H1 (cell line): Measurements from ENCODE around the gene SAMD14. TPM values are rescaled to one million over a fixed set of nuclear protein-coding genes. Genes with fewer than 3 reads are reported as not detected.

Source experiments
- CTCF ChIA-PET: fragments of 300-600 bp; sonication (Branson Sonifier 250); formaldehyde crosslinking; loops from one replicate; lab custom pipeline; 2021; ENCODE audit not compliant: partially characterized antibody; lab: Charles Lee
- POLR2A ChIA-PET: fragments of 300-600 bp; sonication (Branson Sonifier 250); formaldehyde crosslinking; loops from one replicate; lab custom pipeline; 2021; ENCODE audit warnings: inconsistent platforms; ENCODE audit not compliant: partially characterized antibody; lab: Charles Lee
- DNase-seq, 2 experiments: peaks; one replicate each; pipeline versions ENCODE4 v3.0.0 to v3.0.0-alpha.2; 2010 to 2022; ENCODE audit warnings: low spot score in 2 of 2, low read depth in 1 of 2, mixed read lengths in 1 of 2
- FAIRE-seq: peaks from 2 replicates; lab custom pipeline; 2011; peaks lifted over from hg19 to GRCh38; lab: Jason Lieb, UNC
- H2AFZ ChIP-seq: 2 replicates; pipeline ENCODE4 v1.8.1; 2012; ENCODE audit warnings: low read length, inconsistent platforms
- H2AK5ac ChIP-seq: 2 replicates; pipeline ENCODE4 v1.6.1; 2013; ENCODE audit warnings: low read depth, low read length
- H2BK120ac ChIP-seq: replicated peaks from 2 replicates; pipeline ENCODE3; 2013; ENCODE audit warnings: low read depth, low read length, inconsistent platforms
- H2BK12ac ChIP-seq: 2 replicates; pipeline ENCODE4 v1.6.1; 2013; ENCODE audit warnings: low read depth, low read length
- H2BK15ac ChIP-seq: 2 replicates; pipeline ENCODE4 v1.6.1; 2013; ENCODE audit warnings: low read length
- H2BK20ac ChIP-seq: 2 replicates; pipeline ENCODE4 v1.6.1; 2013; ENCODE audit warnings: low read length
- H2BK5ac ChIP-seq: 2 replicates; pipeline ENCODE4 v1.6.1; 2013; ENCODE audit warnings: low read depth, low read length
- H3K14ac ChIP-seq: 2 replicates; pipeline ENCODE4 v1.6.1; 2013; ENCODE audit warnings: inconsistent platforms; ENCODE audit not compliant: insufficient read length
- H3K18ac ChIP-seq: 2 replicates; pipeline ENCODE4 v1.6.1; 2013; ENCODE audit warnings: low read length; ENCODE audit errors: extremely low read depth
- H3K23ac ChIP-seq: 2 replicates; pipeline ENCODE4 v1.6.1; 2013; ENCODE audit warnings: inconsistent platforms; ENCODE audit not compliant: insufficient read length
- H3K23me2 ChIP-seq: 2 replicates; pipeline ENCODE4 v1.6.1; 2013; ENCODE audit warnings: low read depth, low read length
- H3K27ac ChIP-seq: 2 replicates; pipeline ENCODE4 v1.6.1; 2011; ENCODE audit warnings: low read depth, low read length, inconsistent platforms
- H3K27me3 ChIP-seq, 4 experiments: replicated peaks in 1 of 4; 1 replicate in 1 of 4; 2 replicates in 3 of 4; pipeline versions ENCODE4 v1.6.1 to v1.8.1; 2011 to 2013; ENCODE audit warnings: low read length in 3 of 4, mild to moderate bottlenecking in 3 of 4, inconsistent platforms in 2 of 4, mixed read lengths in 2 of 4, moderate library complexity in 1 of 4; ENCODE audit not compliant: control insufficient read depth in 3 of 4, insufficient read depth in 3 of 4; ENCODE audit errors: extremely low read depth in 1 of 4
- H3K36me3 ChIP-seq, 4 experiments: 2 replicates each; pipeline versions ENCODE4 v1.6.1 to v1.8.1; 2011 to 2013; ENCODE audit warnings: mild to moderate bottlenecking in 4 of 4, low read length in 3 of 4, moderate library complexity in 2 of 4, control low read depth in 1 of 4, inconsistent platforms in 1 of 4; ENCODE audit not compliant: insufficient read depth in 4 of 4, control insufficient read depth in 2 of 4
- H3K4ac ChIP-seq: replicated peaks from 2 replicates; pipeline ENCODE3; 2013; ENCODE audit warnings: low read length, low read depth, mixed read lengths, inconsistent platforms; ENCODE audit not compliant: insufficient read length
- H3K4me1 ChIP-seq, 4 experiments: replicated peaks in 1 of 4; 1 replicate in 1 of 4; 2 replicates in 3 of 4; pipeline versions ENCODE4 v1.6.1 to v1.8.1; 2011 to 2013; ENCODE audit warnings: low read length in 3 of 4, inconsistent platforms in 2 of 4, mixed read lengths in 1 of 4; ENCODE audit not compliant: insufficient read depth in 4 of 4, control insufficient read depth in 3 of 4
- H3K4me2 ChIP-seq, 2 experiments: 2 replicates each; pipeline versions ENCODE4 v1.6.1 to v1.8.1; 2011 to 2013; ENCODE audit warnings: low read depth in 2 of 2, low read length in 2 of 2, control low read depth in 1 of 2, inconsistent platforms in 1 of 2, mild to moderate bottlenecking in 1 of 2; ENCODE audit not compliant: insufficient read depth in 1 of 2
- H3K4me3 ChIP-seq, 4 experiments: fragments of 200-600, 300-600 bp in 1 of 4; sonication (generic), shearing (Covaris generic), sonication (Bioruptor Twin) in 1 of 4; 2 replicates each; pipeline versions ENCODE4 v1.5.1 to v1.8.1; 2011 to 2016; ENCODE audit warnings: low read length in 4 of 4, low read depth in 3 of 4, control low read depth in 2 of 4, inconsistent platforms in 2 of 4, mild to moderate bottlenecking in 2 of 4, mixed read lengths in 1 of 4, moderate library complexity in 1 of 4; ENCODE audit not compliant: insufficient read depth in 2 of 4; ENCODE audit errors: extremely low read depth in 1 of 4
- H3K56ac ChIP-seq: replicated peaks from 2 replicates; pipeline ENCODE3; 2013; ENCODE audit warnings: low read depth, mild to moderate bottlenecking, mixed read lengths, low read length, inconsistent platforms; ENCODE audit not compliant: insufficient read length
- H3K79me1 ChIP-seq: 2 replicates; pipeline ENCODE4 v1.6.1; 2013; ENCODE audit warnings: low read depth, low read length, control low read depth
- H3K79me2 ChIP-seq, 2 experiments: 2 replicates each; pipeline versions ENCODE4 v1.6.1 to v1.8.1; 2012 to 2013; ENCODE audit warnings: low read length in 2 of 2, mild to moderate bottlenecking in 2 of 2, inconsistent platforms in 1 of 2; ENCODE audit not compliant: insufficient read depth in 2 of 2, control insufficient read depth in 1 of 2
- H3K9ac ChIP-seq, 4 experiments: replicated peaks in 1 of 4; 1 replicate in 1 of 4; 2 replicates in 3 of 4; pipeline versions ENCODE4 v1.6.1 to v1.8.1; 2011 to 2013; ENCODE audit warnings: low read depth in 3 of 4, low read length in 3 of 4, control low read depth in 2 of 4, mild to moderate bottlenecking in 2 of 4, moderate library complexity in 2 of 4, inconsistent platforms in 1 of 4; ENCODE audit errors: extremely low read depth in 1 of 4
- H3K9me3 ChIP-seq, 2 experiments: 2 replicates each; pipeline versions ENCODE4 v1.6.1 to v1.8.1; 2012 to 2013; ENCODE audit warnings: mild to moderate bottlenecking in 2 of 2, moderate library complexity in 2 of 2, control low read depth in 1 of 2, inconsistent platforms in 1 of 2, low read depth in 1 of 2, low read length in 1 of 2, mixed read lengths in 1 of 2; ENCODE audit not compliant: insufficient read depth in 2 of 2
- H4K20me1 ChIP-seq, 2 experiments: replicated peaks in 1 of 2; 2 replicates each; pipeline versions ENCODE3 to v1.8.1; 2011 to 2013; ENCODE audit warnings: inconsistent platforms in 2 of 2, low read length in 2 of 2, mild to moderate bottlenecking in 1 of 2; ENCODE audit not compliant: insufficient read depth in 2 of 2, control insufficient read depth in 1 of 2
- H4K5ac ChIP-seq: 2 replicates; pipeline ENCODE4 v1.6.1; 2013; ENCODE audit warnings: low read length, low read depth, mixed read lengths, inconsistent platforms; ENCODE audit not compliant: insufficient read length
- H4K8ac ChIP-seq: 2 replicates; pipeline ENCODE4 v1.8.0; 2013; ENCODE audit warnings: mild to moderate bottlenecking, moderate library complexity, low read length, inconsistent platforms; ENCODE audit not compliant: insufficient read depth; ENCODE audit errors: extremely low read depth
- H4K91ac ChIP-seq: replicated peaks from 2 replicates; pipeline ENCODE3; 2013; ENCODE audit warnings: low read length, mixed read lengths, inconsistent platforms; ENCODE audit not compliant: insufficient read length
- KDM1A ChIP-seq: fragments of 200-600, 300-600 bp; sonication (generic); IDR thresholded peaks from 2 replicates; pipeline ENCODE4 v1.7.1; 2016; ENCODE audit warnings: mild to moderate bottlenecking, low read length, borderline replicate concordance
- KDM4A ChIP-seq: IDR thresholded peaks from one replicate; pipeline ENCODE4 v1.7.1; 2012; ENCODE audit warnings: low read depth, mild to moderate bottlenecking, moderate library complexity, low read length, inconsistent platforms; ENCODE audit not compliant: severe bottlenecking
- NANOG ChIP-seq: IDR thresholded peaks from 2 replicates; pipeline ENCODE4 v1.6.1; 2011; ENCODE audit warnings: low read length, low read depth, mild to moderate bottlenecking, inconsistent platforms; ENCODE audit not compliant: insufficient read depth, poor library complexity, severe bottlenecking
- POLR2AphosphoS5 ChIP-seq: IDR thresholded peaks from 2 replicates; pipeline ENCODE4 v1.6.1; 2011; ENCODE audit warnings: low read depth, low read length
- SIRT6 ChIP-seq: IDR thresholded peaks from one replicate; pipeline ENCODE4 v1.7.1; 2012; ENCODE audit warnings: low read length, inconsistent platforms
- SP1 ChIP-seq: IDR thresholded peaks from 2 replicates; pipeline ENCODE4 v1.6.1; 2011; ENCODE audit warnings: low read depth, low read length
- WGBS, 2 experiments: shearing (Covaris generic) in 1 of 2; methylation state at CpG; one replicate each; pipeline versions ENCODE4 v1.1.6 to v1.1.7; 2013 to 2015; ENCODE audit warnings: low lambda C conversion rate in 2 of 2, mixed read lengths in 2 of 2, inconsistent platforms in 1 of 2, low coverage in 1 of 2, missing lambda C conversion rate in 1 of 2; ENCODE audit not compliant: insufficient replicate concordance in 2 of 2, insufficient coverage in 1 of 2, insufficient read length in 1 of 2; ENCODE audit errors: extremely low coverage in 1 of 2, missing lambda C conversion rate in 1 of 2; 5-methylcytosine and 5-hydroxymethylcytosine counted together
- polyA plus RNA-seq, 7 experiments: library from polyadenylated mRNA; depleted of rRNA in 3 of 7; stranded (reverse) in 5 of 7; unstranded in 2 of 7; fragments of >200 nt in 5 of 7; fragments of 200-250 nt in 2 of 7; gene quantifications; 1 replicate in 5 of 7; 2 replicates in 1 of 7; 4 replicates in 1 of 7; pipeline versions ENCODE4 v1.2.1 to v1.2.3, GENCODE V29; 2011 to 2013; ENCODE audit warnings: missing spikeins in 2 of 7, mixed read lengths in 2 of 7
- total RNA-seq: library from RNA; stranded (reverse); fragmentation: NEBNext Ultra II Directional; extraction: Animal tissue kit (Norgen Biotek cat#: 25700); gene quantifications from 2 replicates; pipeline ENCODE4 v1.2.1, GENCODE V29; 2021

SAMD14 gene
- total and polyA plus RNA-seq, 2 of the 8 experiments (the other 6 are each of a cell fraction or from before 2014, with no cell fraction given) = 5.7 to 5.8 TPM

DNA sequence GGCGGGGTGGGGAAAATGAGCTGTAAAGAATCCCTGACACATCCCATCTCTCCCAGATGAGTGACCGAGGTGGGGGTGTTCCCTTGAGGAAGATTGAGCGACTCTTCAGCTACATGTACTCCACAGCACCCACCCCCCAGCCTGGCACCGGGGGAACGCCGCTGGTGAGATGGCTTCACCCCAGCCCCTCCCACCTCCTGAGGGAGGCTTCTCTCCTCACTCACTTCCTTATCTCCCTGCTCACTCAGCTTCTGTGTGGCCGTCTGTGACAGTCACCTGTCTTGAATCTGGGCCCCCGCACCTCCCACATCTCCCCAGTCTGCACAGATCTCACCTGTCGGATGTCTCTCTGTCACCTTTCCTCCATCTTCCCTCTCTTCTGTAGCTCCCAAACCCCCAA, 21.4 kb downstream of the SAMD14 start:
- POLR2A ChIA-PET = interaction anchor here (0.6 to 0.8 kb wide), 2 partner anchors 22 to 249 kb away, joined by 3 read pairs; no protein-coding TSS in a partner anchor
- no peak overlapping the region for H2BK5ac ChIP-seq
- CTCF ChIA-PET = interaction anchor here (0.6 to 23.0 kb wide), 10 partner anchors 11 to 65 kb away, joined by 3 to 412 read pairs (median 3); partner anchors contain the start of genes ITGA3 and PDK2

More for the DNA sequence above, 21.4 kb downstream of the SAMD14 start:
- TF ChIP-seq NANOG = no peak
- TF ChIP-seq POLR2AphosphoS5 = no peak
- TF ChIP-seq KDM1A = no peak
- TF ChIP-seq SIRT6 = no peak
- TF ChIP-seq KDM4A = no peak
- TF ChIP-seq SP1 = no peak
- TF ChIP-seq, all 59 proteins: peak for 0
- Histone ChIP-seq H3K14ac (no peak overlapping the region), H2BK12ac (no peak overlapping the region), H2AFZ (no peak overlapping the region), H3K4me3 (no peak overlapping the region), H3K9ac (no peak overlapping the region), H4K5ac (no peak overlapping the region), H2BK20ac (no peak overlapping the region), H3K79me2 (no peaks in the 10 kb centered on the region), H3K56ac (no peak overlapping the region), H3K23ac (no peak overlapping the region), H3K18ac (no peak overlapping the region), H2BK120ac (no peak overlapping the region), H3K36me3 (no peaks in the 10 kb centered on the region; a peak in 2 of 8 replicates), H4K91ac (no peak overlapping the region), H3K27me3 (no peaks in the 10 kb centered on the region; a peak in 1 of 7 replicates), H2BK15ac (no peak overlapping the region), H3K27ac (no peak overlapping the region), H3K4me1 (peaks cover 0 to 4% (median 2%) of the 10 kb centered on the region in 4 experiments; a peak in 1 of 7 replicates), H3K79me1 (no peaks in the 10 kb centered on the region; the same call in 1 of the 2 replicates), H3K9me3 (no peaks in the 10 kb centered on the region), H3K23me2 (no peaks in the 10 kb centered on the region), H3K4me2 (no peak overlapping the region), H3K4ac (no peak overlapping the region), H4K20me1 (peaks cover 2% of the 10 kb centered on the region in 2 experiments), H4K8ac (no peak overlapping the region), H2AK5ac (no peak overlapping the region)
- 81% methylated on average over 9 of the region's 9 CpGs; no CpG with 5 or more reads in 1 of the 2 experiments for WGBS, 2 experiments
- DNase-seq = no peak
- FAIRE-seq = no peak
